ENCODE data around the gene PTPRD. TPM values are rescaled to one million over a fixed set of nuclear protein-coding genes. Genes with fewer than 3 reads are reported as not detected.

Gene PTPRD
- total RNA-seq, 2 donors from 2014 or later, result 97.4 to 101 TPM

DNA sequence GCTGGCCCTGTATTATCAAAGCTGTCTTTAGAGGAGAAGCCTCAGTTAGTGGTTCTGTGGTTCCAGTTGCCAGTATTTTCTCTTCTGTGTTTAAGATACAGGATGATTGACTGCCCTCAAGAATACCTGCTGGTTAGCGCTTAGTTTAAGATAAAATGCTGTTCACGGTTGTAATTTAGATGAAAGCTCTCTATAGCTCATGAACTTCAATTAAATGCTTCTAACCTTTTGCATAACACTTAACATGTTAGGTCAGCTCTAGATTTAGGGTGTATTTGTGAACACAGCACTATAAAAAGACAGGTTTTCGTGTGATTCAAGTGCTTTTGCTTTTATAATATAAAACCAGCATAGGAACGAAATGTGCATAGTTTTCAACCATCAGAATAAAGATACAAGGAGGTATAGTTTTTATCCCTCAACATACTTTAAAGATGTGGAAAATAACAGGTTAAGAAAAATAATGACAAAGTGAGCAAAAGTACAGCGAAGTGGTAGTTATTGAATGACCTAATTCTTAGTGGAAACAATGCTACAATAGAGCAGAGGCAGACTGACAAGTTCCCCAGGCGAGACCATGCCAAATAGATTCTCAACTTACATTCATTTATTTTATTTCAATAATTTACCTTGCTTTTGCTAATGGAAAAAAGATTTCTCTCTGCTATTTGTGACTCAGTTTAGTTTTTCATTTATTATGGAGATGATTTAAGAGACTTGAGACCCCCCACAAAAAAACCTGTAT lies 2210.7 kb downstream of the PTPRD start:
- TF ChIP-seq, protein P1, sequence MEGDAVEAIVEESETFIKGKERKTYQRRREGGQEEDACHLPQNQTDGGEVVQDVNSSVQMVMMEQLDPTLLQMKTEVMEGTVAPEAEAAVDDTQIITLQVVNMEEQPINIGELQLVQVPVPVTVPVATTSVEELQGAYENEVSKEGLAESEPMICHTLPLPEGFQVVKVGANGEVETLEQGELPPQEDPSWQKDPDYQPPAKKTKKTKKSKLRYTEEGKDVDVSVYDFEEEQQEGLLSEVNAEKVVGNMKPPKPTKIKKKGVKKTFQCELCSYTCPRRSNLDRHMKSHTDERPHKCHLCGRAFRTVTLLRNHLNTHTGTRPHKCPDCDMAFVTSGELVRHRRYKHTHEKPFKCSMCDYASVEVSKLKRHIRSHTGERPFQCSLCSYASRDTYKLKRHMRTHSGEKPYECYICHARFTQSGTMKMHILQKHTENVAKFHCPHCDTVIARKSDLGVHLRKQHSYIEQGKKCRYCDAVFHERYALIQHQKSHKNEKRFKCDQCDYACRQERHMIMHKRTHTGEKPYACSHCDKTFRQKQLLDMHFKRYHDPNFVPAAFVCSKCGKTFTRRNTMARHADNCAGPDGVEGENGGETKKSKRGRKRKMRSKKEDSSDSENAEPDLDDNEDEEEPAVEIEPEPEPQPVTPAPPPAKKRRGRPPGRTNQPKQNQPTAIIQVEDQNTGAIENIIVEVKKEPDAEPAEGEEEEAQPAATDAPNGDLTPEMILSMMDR (conservative IDR thresholded peaks at IDR 0.05), result no peak
- H3K27me3 ChIP-seq (ENCODE audit: control insufficient read depth, insufficient read depth, low read length, poor library complexity, severe bottlenecking), result no peaks in the 10 kb centered on the region
- H3K9me3 ChIP-seq (ENCODE audit: control insufficient read depth, low read length), result no peaks in the 10 kb centered on the region
- H3K36me3 ChIP-seq (ENCODE audit: control insufficient read depth, insufficient read depth, low read length), result peaks cover 3% of the 10 kb centered on the region
- Mint-ChIP-seq H3K4me3 (no peak overlapping the region), H3K36me3 (ENCODE audit: low read depth) (no peaks in the 10 kb centered on the region), H3K27me3 (ENCODE audit: insufficient read depth) (no peaks in the 10 kb centered on the region), H3K4me1 (peaks cover 2% of the 10 kb centered on the region), H3K9me3 (no peaks in the 10 kb centered on the region), H3K27ac (no peak overlapping the region)
- H3K4me3 ChIP-seq (ENCODE audit: low read length), result no peak overlapping the region
- H3K9ac ChIP-seq (ENCODE audit: extremely low read depth, low read length, poor library complexity, severe bottlenecking), result no peak overlapping the region
- H3K27ac ChIP-seq (ENCODE audit: low read depth, low read length), result peak overlapping the region; percentile 27
- no peaks in the 10 kb centered on the region for H3K4me1 ChIP-seq (ENCODE audit: control insufficient read depth, insufficient read depth, low read length)
- WGBS, 2 experiments (ENCODE audit: insufficient coverage in 1 of 2, insufficient read length in 1 of 2), result 70 to 73% methylated on average over 2 to 5 of the region's 6 CpGs
- DNase-seq, result no peak

DNA sequence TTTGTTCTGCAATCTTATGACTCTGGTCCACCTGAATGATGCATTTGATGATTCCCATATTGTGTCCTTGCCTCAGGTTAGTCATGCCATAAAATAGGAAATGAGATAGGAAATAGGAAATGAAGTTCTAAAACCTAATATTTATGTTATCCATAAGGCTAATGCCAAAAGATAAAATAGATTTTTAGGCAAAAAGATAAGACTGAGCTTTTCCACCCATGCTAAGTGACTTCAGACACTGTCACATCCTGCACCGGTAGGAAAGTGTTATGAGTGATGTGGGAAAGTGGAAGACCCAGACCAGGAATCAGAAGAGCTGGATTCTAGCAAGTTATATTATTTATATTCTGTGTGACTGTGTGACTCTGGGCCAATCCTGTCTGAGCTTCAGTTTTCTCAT lies 2212.4 kb downstream of the PTPRD start:
- H3K4me1 Mint-ChIP-seq, result peaks cover 2% of the 10 kb centered on the region
- H3K27ac ChIP-seq (ENCODE audit: low read depth, low read length), result no peak overlapping the region
- WGBS, 2 experiments (ENCODE audit: insufficient coverage in 1 of 2, insufficient read length in 1 of 2), result 83 to 95% methylated on average over 1 of the region's 1 CpG

DNA sequence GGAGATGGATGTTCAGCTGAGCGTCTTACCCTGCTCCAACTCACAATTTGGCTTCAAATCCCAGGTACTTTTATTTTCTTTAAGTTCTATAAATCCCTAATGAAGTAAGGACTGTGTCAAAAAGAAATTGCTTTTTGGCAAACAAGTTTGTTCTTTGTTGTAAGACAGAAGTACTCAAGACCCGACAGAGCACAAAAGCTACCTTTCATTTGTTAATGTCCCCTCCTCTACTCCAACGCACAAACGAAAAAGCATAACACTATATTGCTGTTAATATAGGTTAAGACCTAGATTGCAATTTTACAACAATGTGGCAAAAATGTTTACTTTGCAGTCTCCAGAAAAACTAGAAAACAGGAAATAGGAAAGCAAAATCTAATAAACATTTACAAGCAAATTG lies 2217.8 kb downstream of the PTPRD start:
- TF ChIP-seq, protein P1 (conservative IDR thresholded peaks at IDR 0.05), result no peak
- H3K9ac ChIP-seq (ENCODE audit: extremely low read depth, low read length, poor library complexity, severe bottlenecking), result no peak overlapping the region
- H3K27ac ChIP-seq (ENCODE audit: low read depth, low read length), result no peak overlapping the region
- Mint-ChIP-seq H3K27me3 (ENCODE audit: insufficient read depth) (no peaks in the 10 kb centered on the region), H3K36me3 (ENCODE audit: low read depth) (no peaks in the 10 kb centered on the region), H3K4me3 (no peak overlapping the region), H3K9me3 (no peaks in the 10 kb centered on the region), H3K27ac (no peak overlapping the region), H3K4me1 (peaks cover 6% of the 10 kb centered on the region)
- no peaks in the 10 kb centered on the region for H3K4me1 ChIP-seq (ENCODE audit: control insufficient read depth, insufficient read depth, low read length)
- H3K27me3 ChIP-seq (ENCODE audit: control insufficient read depth, insufficient read depth, low read length, poor library complexity, severe bottlenecking), result no peaks in the 10 kb centered on the region
- H3K4me3 ChIP-seq (ENCODE audit: low read length), result no peak overlapping the region
- H3K9me3 ChIP-seq (ENCODE audit: control insufficient read depth, low read length), result no peaks in the 10 kb centered on the region
- no peaks in the 10 kb centered on the region for H3K36me3 ChIP-seq (ENCODE audit: control insufficient read depth, insufficient read depth, low read length)
- 76% methylated on average over 2 of the region's 4 CpGs; no CpG with 5 or more reads in 1 of the 2 experiments for WGBS, 2 experiments (ENCODE audit: insufficient coverage in 1 of 2, insufficient read length in 1 of 2)
- DNase-seq, result no peak

More for the DNA sequence above, 2212.4 kb downstream of the PTPRD start:
- peaks cover 3% of the 10 kb centered on the region for H3K36me3 ChIP-seq (ENCODE audit: control insufficient read depth, insufficient read depth, low read length)
- no peaks in the 10 kb centered on the region for H3K27me3 ChIP-seq (ENCODE audit: control insufficient read depth, insufficient read depth, low read length, poor library complexity, severe bottlenecking)
- H3K27me3 Mint-ChIP-seq (ENCODE audit: insufficient read depth), result no peaks in the 10 kb centered on the region
- no peaks in the 10 kb centered on the region for H3K36me3 Mint-ChIP-seq (ENCODE audit: low read depth)
- no peak overlapping the region for H3K9ac ChIP-seq (ENCODE audit: extremely low read depth, low read length, poor library complexity, severe bottlenecking)
- no peak overlapping the region for H3K4me3 ChIP-seq (ENCODE audit: low read length)
- DNase-seq, result no peak
- no peaks in the 10 kb centered on the region for H3K9me3 ChIP-seq (ENCODE audit: control insufficient read depth, low read length)
- H3K4me1 ChIP-seq (ENCODE audit: control insufficient read depth, insufficient read depth, low read length), result no peaks in the 10 kb centered on the region
- H3K27ac Mint-ChIP-seq, result no peak overlapping the region
- H3K9me3 Mint-ChIP-seq, result no peaks in the 10 kb centered on the region
- TF ChIP-seq, protein P1 (conservative IDR thresholded peaks at IDR 0.05), result no peak
- H3K4me3 Mint-ChIP-seq, result no peak overlapping the region

All from endodermal cell (in vitro differentiated cells).